RWPE2 (cell line): ENCODE results near the gene DAP.
A peak's percentile ranks its signal among the peaks of the same experiment; 100 is the strongest.
"Not testable (repeated sequence)": the region's sequence is repeated elsewhere in the genome, so short reads cannot be mapped to it uniquely, and the experiment has no call there.

ENCODE experiments used
- ATAC-seq: fragments of 200-7000 bp; cut with Tn5 transposase; 3 replicates; pipeline ENCODE4 v1.9.1; 2021; ENCODE audit warnings: low read depth
- DNase-seq: peaks from one replicate; pipeline ENCODE4 v3.0.0-alpha.2; 2020; ENCODE audit warnings: low spot score
- H3K27ac ChIP-seq: fragments of 450-650 bp; 2 replicates; pipeline ENCODE4 v1.5.1; 2017; ENCODE audit warnings: mild to moderate bottlenecking; ENCODE audit not compliant: poor library complexity, severe bottlenecking
- H3K27me3 ChIP-seq: fragments of 250-450 bp; sonication (Bioruptor Pico); 2 replicates; pipeline ENCODE4 v1.5.1; 2021; ENCODE audit warnings: mild to moderate bottlenecking, moderate library complexity; ENCODE audit not compliant: insufficient read depth, poor library complexity, severe bottlenecking
- H3K36me3 ChIP-seq: fragments of 250-450 bp; sonication (Bioruptor Pico); 2 replicates; pipeline ENCODE4 v1.5.1; 2020; ENCODE audit warnings: low read depth, mild to moderate bottlenecking, moderate library complexity
- H3K4me1 ChIP-seq: fragments of 250-450 bp; sonication (Bioruptor Pico); 2 replicates; pipeline ENCODE4 v1.5.1; 2021; ENCODE audit warnings: mild to moderate bottlenecking, moderate library complexity; ENCODE audit not compliant: insufficient read depth, poor library complexity, severe bottlenecking
- H3K4me3 ChIP-seq: fragments of 250-450 bp; sonication (Bioruptor Pico); 2 replicates; pipeline ENCODE4 v1.5.1; 2021; ENCODE audit warnings: mild to moderate bottlenecking, moderate library complexity; ENCODE audit not compliant: severe bottlenecking
- H3K9me3 ChIP-seq: fragments of 250-450 bp; sonication (Bioruptor Pico); 2 replicates; pipeline ENCODE4 v1.5.1; 2021; ENCODE audit warnings: mild to moderate bottlenecking, moderate library complexity; ENCODE audit not compliant: severe bottlenecking
- CTCF ChIP-seq: fragments of 450-650 bp; IDR thresholded peaks from one replicate; pipeline ENCODE4 v1.5.1; 2017; ENCODE audit warnings: mild to moderate bottlenecking, moderate library complexity; ENCODE audit not compliant: poor library complexity, severe bottlenecking

Gene DAP

GRCh38 chr5:10724781-10725507 lies 36.1 kb downstream of the DAP start:
- no peaks in the 10 kb centered on the region for H3K27me3 ChIP-seq
- H3K4me3 ChIP-seq, result no peak overlapping the region
- peaks cover 48% of the 10 kb centered on the region for H3K4me1 ChIP-seq
- H3K36me3 ChIP-seq, result peaks cover 38% of the 10 kb centered on the region
- DNase-seq (no peak), ATAC-seq (peak; percentile 72)
- H3K27ac ChIP-seq, result peak overlapping the region; percentile 95
- H3K9me3 ChIP-seq, result no peaks in the 10 kb centered on the region
- peak; percentile 65 for TF ChIP-seq CTCF

- DNase-seq (no peak), ATAC-seq (no peak)
- Histone ChIP-seq H3K4me1 (peaks cover 60% of the 10 kb centered on the region), H3K36me3 (peaks cover 40% of the 10 kb centered on the region), H3K27ac (peak overlapping the region; percentile 95), H3K4me3 (no peak overlapping the region), H3K27me3 (no peaks in the 10 kb centered on the region), H3K9me3 (no peaks in the 10 kb centered on the region)
- no peak for TF ChIP-seq CTCF
Measured at GRCh38 chr5:10723514-10723913, 37.5 kb downstream of the DAP start.

- ATAC-seq, DNase-seq, H3K9me3 ChIP-seq, H3K4me3 ChIP-seq, H3K27me3 ChIP-seq: not testable (repeated sequence)
- Histone ChIP-seq H3K27ac (peak overlapping the region; percentile 91), H3K4me1 (peaks cover 55% of the 10 kb centered on the region), H3K36me3 (peaks cover 56% of the 10 kb centered on the region)
Measured at GRCh38 chr5:10720766-10721165, 40.3 kb downstream of the DAP start.

- DNase-seq, result peak; percentile 85
- ATAC-seq, result peak; percentile 94
Measured at GRCh38 chr5:10719965-10720364, 41.1 kb downstream of the DAP start.

GRCh38 chr5:10718617-10719016 lies 42.4 kb downstream of the DAP start:
- not testable (repeated sequence) for H3K9me3 ChIP-seq, H3K4me3 ChIP-seq, ATAC-seq, DNase-seq, H3K27me3 ChIP-seq
- H3K36me3 ChIP-seq, result peaks cover 64% of the 10 kb centered on the region
- H3K27ac ChIP-seq, result peak overlapping the region; percentile 91
- H3K4me1 ChIP-seq, result peaks cover 35% of the 10 kb centered on the region

More at GRCh38 chr5:10719965-10720364, 41.1 kb downstream of the DAP start:
- Histone ChIP-seq H3K4me3 (no peak overlapping the region), H3K27me3 (no peaks in the 10 kb centered on the region), H3K27ac (peak overlapping the region; percentile 91), H3K36me3 (peaks cover 64% of the 10 kb centered on the region), H3K4me1 (peaks cover 47% of the 10 kb centered on the region), H3K9me3 (no peaks in the 10 kb centered on the region)
- no peak for TF ChIP-seq CTCF

GRCh38 chr5:10716825-10717224 lies 44.2 kb downstream of the DAP start:
- Histone ChIP-seq H3K27ac (peak overlapping the region; percentile 1), H3K4me1 (peaks cover 29% of the 10 kb centered on the region), H3K36me3 (peaks cover 56% of the 10 kb centered on the region)
- H3K4me3 ChIP-seq, H3K9me3 ChIP-seq, H3K27me3 ChIP-seq, ATAC-seq, DNase-seq: not testable (repeated sequence)
